ENCODE data around the gene ALS2CL. TPM values are rescaled to one million over a fixed set of nuclear protein-coding genes. Genes with fewer than 3 reads are reported as not detected.

Gene ALS2CL
- total RNA-seq, 1 donor from 2014 or later: 13.5 TPM

- TF ChIP-seq, protein P1, sequence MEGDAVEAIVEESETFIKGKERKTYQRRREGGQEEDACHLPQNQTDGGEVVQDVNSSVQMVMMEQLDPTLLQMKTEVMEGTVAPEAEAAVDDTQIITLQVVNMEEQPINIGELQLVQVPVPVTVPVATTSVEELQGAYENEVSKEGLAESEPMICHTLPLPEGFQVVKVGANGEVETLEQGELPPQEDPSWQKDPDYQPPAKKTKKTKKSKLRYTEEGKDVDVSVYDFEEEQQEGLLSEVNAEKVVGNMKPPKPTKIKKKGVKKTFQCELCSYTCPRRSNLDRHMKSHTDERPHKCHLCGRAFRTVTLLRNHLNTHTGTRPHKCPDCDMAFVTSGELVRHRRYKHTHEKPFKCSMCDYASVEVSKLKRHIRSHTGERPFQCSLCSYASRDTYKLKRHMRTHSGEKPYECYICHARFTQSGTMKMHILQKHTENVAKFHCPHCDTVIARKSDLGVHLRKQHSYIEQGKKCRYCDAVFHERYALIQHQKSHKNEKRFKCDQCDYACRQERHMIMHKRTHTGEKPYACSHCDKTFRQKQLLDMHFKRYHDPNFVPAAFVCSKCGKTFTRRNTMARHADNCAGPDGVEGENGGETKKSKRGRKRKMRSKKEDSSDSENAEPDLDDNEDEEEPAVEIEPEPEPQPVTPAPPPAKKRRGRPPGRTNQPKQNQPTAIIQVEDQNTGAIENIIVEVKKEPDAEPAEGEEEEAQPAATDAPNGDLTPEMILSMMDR (IDR thresholded peaks at IDR 0.05; ENCODE audit: insufficient read depth, low read depth, low read length): no peak
- no peak for FAIRE-seq
- Histone ChIP-seq H3K4me3 (ENCODE audit: insufficient read depth, low read depth, low read length) (no peak overlapping the region), H2AFZ (ENCODE audit: low read depth, low read length) (no peak overlapping the region), H3K36me3 (ENCODE audit: insufficient read depth, low read length) (no peaks in the 10 kb centered on the region), H4K20me1 (ENCODE audit: insufficient read depth, low read length) (no peaks in the 10 kb centered on the region), H3K9ac (ENCODE audit: low read length) (no peak overlapping the region), H3K4me2 (ENCODE audit: low read length) (no peak overlapping the region), H3K4me1 (ENCODE audit: insufficient read depth, low read length) (peaks cover 6% of the 10 kb centered on the region), H3K27me3 (ENCODE audit: insufficient read depth, low read length) (peaks cover 11% of the 10 kb centered on the region), H3K27ac (ENCODE audit: low read depth, low read length) (no peak overlapping the region), H3K79me2 (ENCODE audit: insufficient read depth, low read length) (no peaks in the 10 kb centered on the region), H3K9me3 (ENCODE audit: insufficient read depth, low read depth, low read length) (no peaks in the 10 kb centered on the region)
- H3K27me3 Mint-ChIP-seq (ENCODE audit: low read depth, unreplicated experiment): peaks cover 9% of the 10 kb centered on the region
- H3K4me1 Mint-ChIP-seq (ENCODE audit: low read depth, unreplicated experiment): peaks cover 9% of the 10 kb centered on the region
- no peak for DNase-seq (ENCODE audit: low read depth)
- H3K9me3 Mint-ChIP-seq (ENCODE audit: unreplicated experiment): peaks cover 4% of the 10 kb centered on the region
- no peak overlapping the region for H3K27ac Mint-ChIP-seq (ENCODE audit: unreplicated experiment)
- H3K4me3 Mint-ChIP-seq (ENCODE audit: unreplicated experiment): no peak overlapping the region
- H3K36me3 Mint-ChIP-seq (ENCODE audit: low read depth, unreplicated experiment): no peaks in the 10 kb centered on the region
Observed at GRCh38 chr3:46624975-46625490, 68.4 kb downstream of the ALS2CL start.

- H3K4me3 ChIP-seq (ENCODE audit: insufficient read depth, low read depth, low read length): no peak overlapping the region
- peaks cover 11% of the 10 kb centered on the region for H3K27me3 ChIP-seq (ENCODE audit: insufficient read depth, low read length)
- DNase-seq (ENCODE audit: low read depth) (no peak), FAIRE-seq (no peak)
- H3K4me1 ChIP-seq (ENCODE audit: insufficient read depth, low read length): peaks cover under 1% of the 10 kb centered on the region
- Mint-ChIP-seq H3K36me3 (ENCODE audit: low read depth, unreplicated experiment) (no peaks in the 10 kb centered on the region), H3K27me3 (ENCODE audit: low read depth, unreplicated experiment) (peaks cover 9% of the 10 kb centered on the region), H3K4me1 (ENCODE audit: low read depth, unreplicated experiment) (peaks cover 11% of the 10 kb centered on the region), H3K4me3 (ENCODE audit: unreplicated experiment) (no peak overlapping the region), H3K27ac (ENCODE audit: unreplicated experiment) (no peak overlapping the region), H3K9me3 (ENCODE audit: unreplicated experiment) (peaks cover 4% of the 10 kb centered on the region)
- H3K4me2 ChIP-seq (ENCODE audit: low read length): no peak overlapping the region
- TF ChIP-seq, protein P1 (IDR thresholded peaks at IDR 0.05; ENCODE audit: insufficient read depth, low read depth, low read length): no peak
- no peak for TF ChIP-seq EZH2 (IDR thresholded peaks at IDR 0.05; ENCODE audit: insufficient read depth, low read length)
- H3K36me3 ChIP-seq (ENCODE audit: insufficient read depth, low read length): no peaks in the 10 kb centered on the region
- H4K20me1 ChIP-seq (ENCODE audit: insufficient read depth, low read length): no peaks in the 10 kb centered on the region
- no peaks in the 10 kb centered on the region for H3K9me3 ChIP-seq (ENCODE audit: insufficient read depth, low read depth, low read length)
- no peak overlapping the region for H3K27ac ChIP-seq (ENCODE audit: low read depth, low read length)
- no peak overlapping the region for H2AFZ ChIP-seq (ENCODE audit: low read depth, low read length)
- H3K9ac ChIP-seq (ENCODE audit: low read length): no peak overlapping the region
- H3K79me2 ChIP-seq (ENCODE audit: insufficient read depth, low read length): no peaks in the 10 kb centered on the region
Observed at GRCh38 chr3:46624533-46624932, 68.9 kb downstream of the ALS2CL start.

DNA sequence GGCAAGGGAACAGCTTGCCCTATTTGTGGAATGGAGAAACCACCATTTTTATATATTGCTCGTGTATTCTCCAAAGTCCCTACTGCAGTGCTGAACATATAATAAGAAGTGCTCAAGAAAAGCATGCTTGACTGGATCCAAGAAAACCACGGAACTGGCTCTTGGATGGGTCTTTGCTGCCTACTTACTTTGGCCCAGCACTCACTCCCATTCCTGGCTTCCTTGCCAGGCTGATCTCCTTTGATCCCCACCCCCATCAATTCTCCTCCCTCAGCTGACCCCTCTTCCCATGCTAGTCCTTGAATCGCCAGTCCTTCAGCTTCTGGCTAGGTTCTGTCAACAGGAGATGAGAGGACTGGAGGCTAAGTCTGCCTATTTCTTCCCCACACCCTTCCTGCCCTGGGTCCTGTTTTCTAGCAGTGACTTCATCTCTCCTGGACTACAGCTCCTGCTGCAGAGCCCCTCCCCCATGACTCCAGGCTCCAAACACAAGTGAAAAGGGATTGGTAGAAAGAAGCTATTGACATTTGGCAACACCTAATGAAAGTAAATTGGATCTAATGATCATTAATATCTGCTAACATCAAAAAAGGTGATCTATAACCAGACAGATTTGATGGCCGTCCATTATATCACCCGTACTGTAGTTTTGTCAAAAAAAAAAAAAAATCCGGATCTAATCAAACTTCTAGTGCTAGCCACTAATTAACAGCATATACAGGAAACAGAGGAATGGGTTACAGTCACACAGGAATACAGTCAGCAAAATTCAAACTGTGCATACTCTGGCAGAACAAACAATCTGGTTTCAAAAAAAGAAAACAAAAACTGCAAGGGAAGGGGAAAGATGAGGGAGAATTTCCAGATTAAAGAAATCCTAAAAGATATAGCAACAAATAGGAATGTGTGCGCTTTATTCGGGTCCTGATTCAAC is 73.4 kb downstream of the ALS2CL start:
- Histone ChIP-seq H3K27ac (ENCODE audit: low read depth, low read length) (no peak overlapping the region), H3K4me1 (ENCODE audit: insufficient read depth, low read length) (no peaks in the 10 kb centered on the region), H3K27me3 (ENCODE audit: insufficient read depth, low read length) (peaks cover 15% of the 10 kb centered on the region), H3K9me3 (ENCODE audit: insufficient read depth, low read depth, low read length) (no peaks in the 10 kb centered on the region), H4K20me1 (ENCODE audit: insufficient read depth, low read length) (no peaks in the 10 kb centered on the region), H3K4me3 (ENCODE audit: insufficient read depth, low read depth, low read length) (no peak overlapping the region), H2AFZ (ENCODE audit: low read depth, low read length) (no peak overlapping the region), H3K79me2 (ENCODE audit: insufficient read depth, low read length) (no peaks in the 10 kb centered on the region), H3K9ac (ENCODE audit: low read length) (no peak overlapping the region), H3K36me3 (ENCODE audit: insufficient read depth, low read length) (no peaks in the 10 kb centered on the region), H3K4me2 (ENCODE audit: low read length) (no peak overlapping the region)
- FAIRE-seq (no peak), DNase-seq (ENCODE audit: low read depth) (no peak)
- Mint-ChIP-seq H3K4me3 (ENCODE audit: unreplicated experiment) (no peak overlapping the region), H3K36me3 (ENCODE audit: low read depth, unreplicated experiment) (no peaks in the 10 kb centered on the region), H3K27ac (ENCODE audit: unreplicated experiment) (peak overlapping the region; percentile 37), H3K4me1 (ENCODE audit: low read depth, unreplicated experiment) (peaks cover 11% of the 10 kb centered on the region), H3K9me3 (ENCODE audit: unreplicated experiment) (no peaks in the 10 kb centered on the region), H3K27me3 (ENCODE audit: low read depth, unreplicated experiment) (peaks cover 20% of the 10 kb centered on the region)
- no peak for TF ChIP-seq EZH2 (IDR thresholded peaks at IDR 0.05; ENCODE audit: insufficient read depth, low read length)
- TF ChIP-seq, protein P1 (IDR thresholded peaks at IDR 0.05; ENCODE audit: insufficient read depth, low read depth, low read length): no peak

Data from astrocyte (in vitro differentiated cells and primary cell).